Mesodermal cell (in vitro differentiated cells): ENCODE results near the gene CLDN18.
A peak's percentile ranks its signal among the peaks of the same experiment; 100 is the strongest.

ENCODE experiments used
- H3K27ac ChIP-seq: 2 replicates; pipeline ENCODE4 v1.7.0; 2013; ENCODE audit warnings: mild to moderate bottlenecking, low read depth, low read length, moderate library complexity; ENCODE audit not compliant: severe bottlenecking
- H3K36me3 ChIP-seq: 2 replicates; pipeline ENCODE4 v1.7.1; 2013; ENCODE audit warnings: mild to moderate bottlenecking, low read length, moderate library complexity; ENCODE audit not compliant: control insufficient read depth, insufficient read depth
- H3K4me1 ChIP-seq: one replicate; pipeline ENCODE4 v1.7.1; 2013; ENCODE audit warnings: mild to moderate bottlenecking, low read length; ENCODE audit not compliant: insufficient read depth, control insufficient read depth, poor library complexity, severe bottlenecking
- H3K4me3 ChIP-seq: 2 replicates; pipeline ENCODE4 v1.7.0; 2013; ENCODE audit warnings: low read length, control low read depth, mild to moderate bottlenecking; ENCODE audit not compliant: insufficient read depth, poor library complexity, severe bottlenecking; ENCODE audit errors: extremely low read depth
- H3K9me3 ChIP-seq: 2 replicates; pipeline ENCODE4 v1.7.1; 2013; ENCODE audit warnings: mild to moderate bottlenecking, low read length, moderate library complexity; ENCODE audit not compliant: control insufficient read depth
- WGBS, 2 experiments: methylation state at CpG; one replicate each; pipeline ENCODE4 v1.1.5; 2013; ENCODE audit warnings: missing lambda C conversion rate in 2 of 2; ENCODE audit not compliant: insufficient coverage in 2 of 2; 5-methylcytosine and 5-hydroxymethylcytosine counted together

Gene CLDN18

DNA sequence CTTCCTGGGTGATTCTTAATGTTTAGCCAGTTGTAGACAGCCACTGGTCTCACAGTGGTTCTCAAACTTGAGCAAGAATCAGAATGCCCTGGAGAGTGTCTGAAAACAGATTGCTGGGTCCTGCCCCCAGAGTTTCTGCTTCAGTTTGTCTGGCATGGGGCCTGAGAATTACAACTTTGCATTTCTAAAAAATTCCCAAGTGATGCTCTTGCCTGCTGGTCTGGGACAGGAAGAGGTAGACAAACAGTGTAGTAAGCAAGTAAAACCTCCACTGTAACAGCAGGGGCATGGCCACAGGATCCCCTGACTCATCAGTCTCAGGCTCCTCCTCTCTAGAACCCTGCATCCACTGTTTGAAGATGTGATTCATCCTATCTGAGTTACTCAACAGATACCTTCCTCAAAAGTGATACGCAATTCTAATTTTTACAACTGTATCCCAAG, 69.0 kb downstream of the CLDN18 start:
- Histone ChIP-seq H3K4me1 (peaks cover 46% of the 10 kb centered on the region), H3K36me3 (peaks cover 68% of the 10 kb centered on the region), H3K27ac (peak overlapping the region; percentile 4), H3K4me3 (no peak overlapping the region), H3K9me3 (no peaks in the 10 kb centered on the region)
- WGBS, 2 experiments, result 0% methylated on average over 1 of the region's 1 CpG; no CpG with 5 or more reads in 1 of the 2 experiments

DNA sequence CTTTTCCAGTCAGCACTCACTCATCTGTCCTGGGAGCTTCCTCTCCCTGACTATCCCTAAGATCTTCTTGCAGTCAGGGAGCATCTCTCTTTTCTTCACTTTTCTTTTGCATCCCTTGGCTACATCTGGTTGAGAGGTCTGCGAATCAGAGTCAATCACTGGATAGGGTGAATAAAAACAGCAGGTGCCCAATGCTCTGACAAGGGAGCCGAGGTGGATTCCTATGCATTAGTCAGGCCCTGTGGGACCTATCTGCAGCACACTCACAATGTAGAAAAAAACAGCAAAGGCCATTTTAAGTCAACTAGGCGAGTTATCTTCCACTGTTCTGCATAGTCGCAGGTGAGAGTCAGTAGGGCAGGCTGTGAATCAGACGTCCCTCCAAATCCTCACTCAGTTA, 69.9 kb downstream of the CLDN18 start:
- 84 to 91% methylated on average over 5 of the region's 5 CpGs for WGBS, 2 experiments
- H3K9me3 ChIP-seq, result no peaks in the 10 kb centered on the region
- H3K4me3 ChIP-seq, result no peak overlapping the region
- peaks cover 51% of the 10 kb centered on the region for H3K4me1 ChIP-seq
- H3K36me3 ChIP-seq, result peaks cover 75% of the 10 kb centered on the region
- no peak overlapping the region for H3K27ac ChIP-seq

DNA sequence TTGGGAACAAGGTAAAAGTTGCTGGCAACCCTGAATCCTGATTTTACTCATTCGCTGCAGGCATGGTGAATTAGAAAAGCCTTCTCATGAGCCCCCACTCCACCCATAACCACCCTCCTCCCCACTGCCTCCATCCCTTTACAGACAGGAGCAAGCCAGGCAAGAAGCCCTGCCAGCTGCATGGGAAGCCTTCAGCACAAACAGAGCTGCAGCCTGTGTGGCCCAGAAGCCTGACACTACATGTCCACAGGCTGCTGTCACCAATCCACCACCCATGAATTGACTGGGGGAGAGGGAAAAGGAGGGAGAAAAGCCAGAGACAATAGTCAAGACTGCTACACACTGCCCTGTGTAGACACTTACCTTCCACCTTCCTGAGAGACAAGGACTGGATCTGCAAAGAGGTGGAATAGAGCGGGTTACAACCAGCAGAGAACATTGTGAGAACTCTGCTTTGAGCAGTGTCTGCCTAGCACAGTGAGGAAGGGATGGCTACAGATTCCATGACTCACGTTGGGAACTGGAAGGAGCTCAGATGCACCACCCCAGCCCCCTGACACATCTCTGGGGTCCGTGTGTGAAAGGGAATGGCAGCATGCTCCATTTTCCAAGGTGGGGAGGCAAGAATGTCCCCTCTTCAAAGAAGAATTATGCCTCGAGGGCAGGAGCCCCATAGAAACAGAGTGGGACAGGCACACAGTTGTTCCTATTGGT, 71.6 kb downstream of the CLDN18 start:
- 96 to 100% methylated on average over 4 to 5 of the region's 5 CpGs for WGBS, 2 experiments
- Histone ChIP-seq H3K27ac (peak overlapping the region; percentile 68), H3K4me3 (no peak overlapping the region), H3K36me3 (peaks cover 67% of the 10 kb centered on the region), H3K9me3 (peaks cover 3% of the 10 kb centered on the region), H3K4me1 (peaks cover 51% of the 10 kb centered on the region)

DNA sequence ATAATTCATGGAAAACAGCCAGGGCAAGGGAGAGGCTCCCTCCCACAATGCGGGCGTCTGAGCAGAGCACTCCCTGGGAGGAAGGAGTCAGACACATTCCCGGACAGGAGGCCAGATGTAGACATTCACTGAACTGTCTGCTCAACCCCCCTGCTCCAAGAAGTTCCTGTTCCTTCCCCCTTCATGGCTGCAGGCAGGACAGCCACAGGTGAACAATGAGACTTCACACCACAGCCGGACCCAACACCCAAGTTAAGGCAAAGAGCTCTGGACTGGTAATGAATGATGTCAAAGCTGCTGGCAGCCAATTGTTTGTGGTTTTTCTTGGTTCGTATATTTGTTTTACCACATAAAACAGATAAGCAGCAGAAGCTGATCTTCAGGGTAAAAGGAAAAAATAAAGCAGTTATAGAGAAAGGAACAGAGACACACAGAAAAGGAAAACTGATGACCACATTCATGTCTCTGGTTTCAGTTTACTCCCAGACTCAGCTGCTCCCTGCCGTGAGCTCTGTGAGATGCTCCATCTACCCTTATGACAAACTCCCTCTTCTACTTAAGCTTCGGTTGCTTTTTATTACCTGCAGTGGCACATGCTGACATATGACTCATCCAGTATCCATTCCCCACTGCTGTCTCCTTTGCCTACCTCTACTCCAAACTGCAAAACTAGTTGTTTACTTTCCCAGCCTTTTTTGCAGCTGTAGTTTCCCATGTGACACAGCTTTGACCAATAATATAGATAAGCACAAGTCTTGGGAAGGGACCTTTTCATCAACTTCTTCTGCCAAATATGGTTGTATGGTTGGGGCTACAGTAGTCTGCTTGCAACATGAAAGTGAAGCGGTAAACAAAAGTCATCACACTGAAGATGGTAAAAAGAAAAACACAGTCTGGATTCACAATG, 72.4 kb downstream of the CLDN18 start:
- peaks cover 66% of the 10 kb centered on the region for H3K36me3 ChIP-seq
- H3K9me3 ChIP-seq, result peaks cover 7% of the 10 kb centered on the region
- H3K4me3 ChIP-seq, result no peak overlapping the region
- peaks cover 51% of the 10 kb centered on the region for H3K4me1 ChIP-seq
- WGBS, 2 experiments, result 78 to 92% methylated on average over 4 to 5 of the region's 8 CpGs
- peak overlapping the region; percentile 68 for H3K27ac ChIP-seq

DNA sequence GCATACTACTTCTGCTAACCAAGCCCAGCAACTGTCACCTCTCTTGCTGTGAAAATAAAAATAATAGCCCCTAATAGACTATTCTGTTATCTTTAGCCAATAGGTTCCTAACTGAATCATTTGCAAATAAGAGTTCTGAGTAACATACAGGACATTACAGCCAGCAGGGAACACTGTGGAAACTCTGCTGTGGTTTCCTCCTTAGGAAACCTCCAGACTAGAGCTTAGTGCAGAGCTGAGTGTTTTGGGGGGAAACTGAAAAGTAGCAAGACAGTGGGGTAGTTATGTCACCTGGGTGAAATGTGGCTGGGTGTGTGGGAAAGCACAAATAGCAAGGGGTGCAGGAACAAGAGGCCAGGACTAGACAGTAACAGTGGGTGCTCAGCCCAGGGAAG, 73.0 kb downstream of the CLDN18 start:
- H3K4me3 ChIP-seq, result no peak overlapping the region
- peaks cover 50% of the 10 kb centered on the region for H3K4me1 ChIP-seq
- H3K36me3 ChIP-seq, result peaks cover 66% of the 10 kb centered on the region
- H3K9me3 ChIP-seq, result peaks cover 7% of the 10 kb centered on the region
- H3K27ac ChIP-seq, result peak overlapping the region; percentile 43
